GM18526 (cell line): ENCODE measurements around the gene ANK3.

Source experiments
- POLR2A ChIP-seq: IDR thresholded peaks from 3 replicates; pipeline ENCODE4 v1.6.1; 2011; ENCODE audit not compliant: insufficient read length; ENCODE audit errors: extremely low read depth

The ANK3 gene

DNA sequence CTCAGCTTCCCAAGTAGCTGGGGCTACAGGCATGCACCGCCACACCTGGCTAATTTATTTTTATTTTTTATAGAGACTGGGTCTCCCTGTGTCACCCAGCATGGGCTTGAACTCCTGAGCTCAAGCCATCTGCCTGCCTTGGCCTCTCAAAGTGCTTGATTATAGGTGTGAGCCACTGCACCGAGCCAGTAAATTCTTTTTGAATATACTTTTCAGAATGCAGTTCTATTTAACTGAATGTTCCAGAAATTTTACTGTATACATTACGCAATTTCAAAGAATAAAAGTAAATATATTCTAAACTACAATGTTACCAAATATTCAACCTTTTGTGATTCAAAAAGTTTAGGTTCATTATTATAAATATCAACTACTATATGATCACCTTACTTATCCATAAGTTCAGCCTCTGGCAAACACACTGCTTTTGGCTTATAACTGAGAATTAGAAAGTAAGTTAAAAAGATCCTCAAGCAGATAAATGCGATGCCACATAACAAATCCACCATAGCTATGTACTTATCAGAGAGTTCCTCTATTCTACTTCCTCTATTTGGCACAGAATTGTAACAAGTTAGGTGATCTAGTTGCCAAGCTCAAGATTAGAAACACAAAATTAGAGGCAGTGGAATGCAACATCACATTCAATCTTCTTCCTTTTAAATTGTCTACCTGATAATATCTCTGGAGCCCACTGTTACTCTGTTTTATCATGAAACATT lies 118.2 kb downstream of the ANK3 start:
- no peak for TF ChIP-seq POLR2A

DNA sequence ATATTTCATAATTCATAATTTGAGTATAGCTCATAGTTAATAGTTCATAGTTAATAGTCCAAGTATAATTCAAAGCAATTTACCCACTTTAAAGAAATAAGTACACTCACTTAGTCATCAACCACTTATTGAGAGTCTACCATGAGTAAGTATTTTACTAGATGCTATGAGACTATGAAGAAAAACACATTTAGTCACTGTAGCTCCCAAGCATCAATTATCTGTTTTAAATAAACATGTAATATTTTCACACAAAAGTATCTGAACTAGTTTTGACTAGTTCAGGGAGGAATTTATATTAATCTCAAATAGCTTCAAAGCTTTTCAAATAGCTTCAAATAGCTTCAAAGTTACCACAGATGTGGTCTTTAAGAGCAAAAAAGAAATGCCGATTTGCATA lies 119.2 kb downstream of the ANK3 start:
- TF ChIP-seq POLR2A = no peak

DNA sequence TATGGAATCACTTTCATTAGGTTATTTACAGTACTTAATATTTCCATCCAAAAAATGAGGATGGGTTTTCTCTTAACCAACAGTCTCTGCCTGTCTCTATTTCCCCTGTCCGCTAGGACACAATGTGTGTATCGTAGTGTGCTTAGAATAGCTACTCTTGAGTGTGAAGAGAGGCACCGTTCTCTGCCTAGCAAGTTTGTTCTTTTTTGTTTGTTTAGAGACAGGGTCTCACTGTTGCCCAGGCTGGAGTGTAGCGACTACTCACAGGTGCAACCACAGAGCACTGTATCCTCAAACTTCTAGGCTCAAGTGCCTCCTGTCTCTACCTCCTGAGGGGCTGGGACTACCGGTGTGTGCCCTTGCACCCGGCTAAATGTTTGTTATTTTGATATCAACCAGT lies 121.9 kb downstream of the ANK3 start:
- TF ChIP-seq POLR2A = no peak

DNA sequence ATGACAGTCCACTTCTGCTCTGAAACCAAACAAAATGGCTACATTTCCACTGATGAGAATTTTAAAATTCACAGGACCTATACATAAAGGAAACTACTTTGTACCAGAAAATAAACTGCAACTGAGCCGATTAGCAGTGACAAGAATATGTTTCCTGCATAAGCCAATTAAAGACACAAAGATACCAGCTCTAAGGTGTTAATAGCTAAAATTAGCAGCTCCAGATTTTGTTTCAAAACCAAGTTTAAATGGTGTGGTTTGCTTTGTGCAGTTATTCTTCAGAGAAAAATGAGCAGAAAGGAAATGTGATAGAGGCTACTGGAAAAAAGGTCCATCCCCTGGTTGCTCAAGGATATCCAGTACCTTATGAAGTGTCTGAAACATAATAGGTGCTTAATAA lies 123.2 kb downstream of the ANK3 start:
- no peak for TF ChIP-seq POLR2A

DNA sequence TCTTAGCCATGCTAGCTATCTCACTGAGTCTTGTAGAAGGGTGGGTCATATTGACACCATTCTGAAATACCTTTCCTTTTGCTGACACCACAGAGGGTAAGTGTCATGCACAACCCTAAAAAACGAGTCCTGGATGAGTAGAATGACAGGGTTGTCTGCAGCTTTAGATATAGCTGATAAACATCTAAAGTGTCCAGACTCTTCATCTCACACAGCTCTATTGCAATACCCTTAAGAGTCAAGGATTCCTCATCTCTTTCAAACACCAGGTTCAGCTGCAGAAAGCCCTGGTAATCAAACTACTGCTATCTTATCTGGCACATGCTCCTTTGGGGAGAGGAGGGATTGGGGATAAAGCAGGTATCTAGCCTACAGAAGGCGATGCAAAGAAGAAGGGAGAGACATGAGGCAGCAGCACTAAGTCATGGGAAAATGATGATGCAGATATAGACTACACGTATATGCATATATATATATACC lies 127.0 kb downstream of the ANK3 start:
- TF ChIP-seq POLR2A = no peak

DNA sequence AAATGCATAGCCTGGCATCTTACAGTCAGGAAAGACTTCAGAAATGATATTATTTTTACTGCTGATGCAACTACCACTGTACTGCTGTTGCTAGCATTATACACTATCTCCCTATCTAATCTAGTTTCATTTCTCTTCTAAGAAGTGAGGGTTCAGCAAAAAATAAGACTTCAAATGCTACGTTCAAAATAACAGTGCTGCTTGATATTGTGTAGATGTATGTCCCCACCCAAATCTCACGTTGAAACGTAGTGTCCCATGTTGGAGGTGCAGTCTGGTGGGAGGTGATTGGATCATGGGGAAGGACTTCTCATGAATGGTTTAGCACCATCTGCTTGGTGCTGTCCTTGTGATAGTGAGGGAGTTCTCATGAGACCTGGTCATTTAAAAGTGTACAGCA lies 129.4 kb downstream of the ANK3 start:
- TF ChIP-seq POLR2A = no peak

DNA sequence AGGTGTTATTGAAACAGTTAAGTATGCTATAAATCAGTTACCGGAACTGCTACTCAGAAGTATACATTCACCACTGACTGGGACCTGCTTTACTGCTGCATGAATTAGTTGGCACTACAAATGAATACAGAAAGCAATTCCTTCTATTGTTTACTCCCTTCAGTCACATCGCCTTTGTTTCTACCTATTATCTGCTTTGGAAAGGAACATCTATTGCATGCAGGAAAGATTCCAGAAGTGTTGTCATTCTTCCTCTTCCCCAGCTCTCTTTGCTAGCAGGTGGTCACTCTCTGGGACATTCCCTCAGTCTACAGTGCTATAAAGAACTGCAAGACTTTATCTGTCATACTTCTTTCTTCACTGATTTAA lies 131.3 kb downstream of the ANK3 start:
- TF ChIP-seq POLR2A = no peak

DNA sequence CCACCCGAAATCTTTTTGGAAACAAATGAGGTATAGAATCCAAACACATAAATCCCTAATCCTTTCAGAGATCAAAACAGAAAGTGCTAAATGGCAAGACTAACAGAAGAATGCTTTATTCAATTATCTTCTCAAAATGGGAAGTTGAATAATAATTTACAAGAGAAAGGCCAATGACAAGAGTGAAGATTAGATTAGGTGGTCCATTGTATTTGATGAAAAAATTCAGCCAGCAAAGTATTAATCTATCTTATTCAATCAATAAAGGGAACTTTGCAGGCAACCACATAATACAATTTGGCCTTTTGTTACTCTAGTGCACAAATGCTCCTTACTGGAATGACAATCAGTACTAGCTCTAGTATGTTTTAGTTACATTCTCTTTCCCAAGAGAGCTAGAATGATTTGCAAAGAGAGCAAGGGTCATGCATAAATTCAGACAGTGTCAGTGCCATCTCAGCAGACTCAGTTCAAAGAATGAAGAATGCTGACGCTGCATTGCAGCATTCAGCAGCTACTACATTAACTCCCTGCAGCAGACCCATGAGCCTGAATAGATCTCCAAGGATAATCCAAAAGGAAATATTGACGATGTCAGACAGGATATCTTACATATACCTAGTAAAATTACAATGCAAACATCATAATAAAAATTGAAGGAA lies 131.8 kb downstream of the ANK3 start:
- TF ChIP-seq POLR2A = no peak

DNA sequence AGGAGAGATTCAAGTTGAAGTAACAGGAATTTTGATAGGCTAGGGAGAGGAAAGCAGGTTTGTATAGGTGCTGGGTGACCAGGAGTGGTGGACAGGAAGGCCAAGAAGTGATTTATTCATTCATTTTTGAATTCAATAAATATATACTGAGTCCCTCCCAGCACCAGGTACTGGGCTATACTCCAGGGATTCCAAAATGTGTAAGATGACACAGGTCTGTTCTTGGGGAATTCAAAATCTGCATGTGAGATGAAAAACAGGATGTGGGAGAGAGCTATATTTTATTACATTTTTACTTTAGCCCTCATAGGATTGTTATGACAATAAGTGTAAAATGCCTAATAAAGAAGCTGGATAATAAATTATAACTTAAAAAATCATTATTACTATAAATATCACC lies 134.9 kb downstream of the ANK3 start:
- TF ChIP-seq POLR2A = no peak

DNA sequence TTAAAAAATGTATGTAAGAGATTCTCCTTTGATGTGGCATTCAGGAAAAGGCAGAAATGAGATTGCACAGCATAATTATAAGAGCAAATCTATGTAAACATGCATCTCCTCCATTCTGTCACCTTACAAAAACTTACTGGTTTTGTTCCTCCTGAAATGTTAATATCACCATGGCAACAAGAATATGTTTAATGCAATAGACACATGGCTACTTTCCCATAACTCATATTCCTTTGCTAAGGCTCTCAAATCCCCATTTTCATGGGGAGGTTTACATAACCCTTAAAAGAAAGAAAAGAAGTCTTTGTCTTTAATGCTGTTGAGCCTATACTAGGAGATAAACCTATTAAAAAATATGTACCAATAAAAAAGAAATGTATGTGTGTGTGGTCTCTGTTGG lies 136.2 kb downstream of the ANK3 start:
- TF ChIP-seq POLR2A = no peak

DNA sequence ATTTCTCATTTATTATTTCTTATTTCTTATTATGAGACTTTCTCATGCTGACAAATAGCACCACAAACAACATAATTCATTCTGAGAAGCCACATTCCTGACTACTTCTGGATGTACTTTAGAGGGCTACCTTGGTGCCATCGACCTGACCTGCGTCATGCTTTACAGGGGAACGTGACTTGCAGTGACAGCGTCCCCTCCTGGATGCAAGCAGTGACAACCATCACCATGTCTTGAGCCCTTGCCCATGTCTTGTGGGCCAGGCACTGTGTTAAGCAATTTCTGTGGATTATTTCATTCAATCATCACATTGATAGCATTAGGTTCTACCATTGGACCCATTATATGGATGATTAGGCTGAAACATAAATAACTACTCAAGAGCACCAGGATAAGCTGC lies 137.0 kb downstream of the ANK3 start:
- no peak for TF ChIP-seq POLR2A

DNA sequence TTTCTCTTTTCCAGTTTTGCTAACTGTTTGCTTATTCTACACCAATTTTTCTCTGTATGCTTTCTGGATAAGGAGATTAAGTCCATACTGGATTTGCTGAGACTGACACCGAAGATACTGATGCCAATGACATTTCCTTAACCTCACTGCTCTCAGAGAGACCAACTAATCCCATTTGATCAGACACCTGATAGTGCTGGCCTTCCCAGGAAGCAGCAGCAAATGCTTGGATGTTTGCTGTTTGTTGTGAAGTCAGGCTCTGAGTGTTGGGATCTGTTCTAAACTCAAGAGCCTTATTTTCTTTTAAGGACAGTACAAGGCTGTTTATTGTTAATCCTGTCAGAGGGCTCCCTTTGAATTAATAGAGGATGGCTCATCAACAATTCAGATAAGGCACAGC lies 143.3 kb downstream of the ANK3 start:
- TF ChIP-seq POLR2A = no peak

DNA sequence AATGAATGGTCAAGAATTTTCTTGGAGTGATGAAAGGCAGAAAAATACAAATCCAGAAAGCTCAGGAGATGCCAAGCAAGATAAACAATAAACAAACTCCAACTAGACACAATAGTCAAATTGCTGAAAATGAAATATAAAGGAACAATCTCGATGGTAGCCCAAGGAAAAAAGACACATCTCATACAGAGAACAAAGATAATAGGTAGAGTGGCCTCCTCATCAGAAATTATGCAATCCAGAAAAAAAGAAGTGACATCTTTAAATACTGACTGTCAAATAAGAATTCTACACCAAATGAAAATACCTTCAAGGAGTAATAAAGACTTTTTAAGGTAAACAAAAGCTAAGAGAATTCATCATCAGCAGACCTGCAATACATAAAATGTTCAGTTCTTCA lies 150.4 kb downstream of the ANK3 start:
- no peak for TF ChIP-seq POLR2A

DNA sequence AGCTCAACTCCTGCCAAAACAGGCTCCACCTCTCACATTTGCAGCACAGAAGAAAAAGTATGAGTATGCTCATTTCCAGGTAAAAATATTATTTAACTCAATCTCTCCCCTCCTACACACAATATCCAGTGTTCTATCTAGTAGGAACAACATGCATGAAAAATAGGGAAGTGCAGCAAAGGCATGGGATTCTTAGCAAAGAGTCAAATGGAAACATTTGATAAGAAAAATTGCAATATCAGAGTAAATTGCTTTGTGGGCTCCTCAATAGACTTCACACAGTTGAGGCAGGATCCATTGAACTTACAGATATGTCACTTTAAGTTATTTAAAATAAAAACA lies 150.9 kb downstream of the ANK3 start:
- no peak for TF ChIP-seq POLR2A

DNA sequence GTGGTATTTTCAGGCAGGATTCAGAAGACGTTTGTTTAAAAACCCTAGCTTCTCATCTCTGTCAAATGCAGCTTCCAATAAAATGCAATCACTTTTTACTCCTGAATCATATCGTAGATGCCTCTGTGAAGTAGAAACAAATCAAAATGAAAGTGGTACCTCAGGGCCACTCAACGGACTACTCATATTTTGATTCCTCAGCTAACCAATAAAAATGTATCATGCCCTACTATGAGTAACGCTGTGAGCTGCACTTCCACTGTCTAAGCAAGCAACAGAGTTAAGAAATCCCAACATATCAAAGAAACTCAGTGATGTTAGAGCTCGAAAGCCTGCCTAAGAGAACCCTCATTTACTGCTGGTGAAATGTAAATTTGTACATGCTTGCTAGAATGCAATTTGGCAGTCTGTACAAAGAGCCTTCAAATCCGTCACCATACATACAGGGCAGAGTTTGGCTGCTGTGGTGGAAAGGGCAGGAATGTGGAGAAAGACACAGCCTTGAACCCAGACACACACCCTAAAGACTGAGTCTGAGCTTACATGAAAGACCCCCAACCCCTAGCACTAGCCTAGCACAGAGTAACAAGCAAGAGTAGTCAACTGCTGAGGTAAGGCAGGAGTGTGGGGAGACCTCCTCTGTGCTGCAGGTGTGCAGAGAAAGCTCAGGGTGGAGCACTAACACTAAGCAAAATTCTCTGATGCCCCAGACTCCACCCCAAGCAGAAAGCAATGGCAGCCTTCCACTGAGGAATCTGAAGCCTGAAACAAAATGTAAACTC lies 151.5 kb downstream of the ANK3 start:
- TF ChIP-seq POLR2A = no peak

DNA sequence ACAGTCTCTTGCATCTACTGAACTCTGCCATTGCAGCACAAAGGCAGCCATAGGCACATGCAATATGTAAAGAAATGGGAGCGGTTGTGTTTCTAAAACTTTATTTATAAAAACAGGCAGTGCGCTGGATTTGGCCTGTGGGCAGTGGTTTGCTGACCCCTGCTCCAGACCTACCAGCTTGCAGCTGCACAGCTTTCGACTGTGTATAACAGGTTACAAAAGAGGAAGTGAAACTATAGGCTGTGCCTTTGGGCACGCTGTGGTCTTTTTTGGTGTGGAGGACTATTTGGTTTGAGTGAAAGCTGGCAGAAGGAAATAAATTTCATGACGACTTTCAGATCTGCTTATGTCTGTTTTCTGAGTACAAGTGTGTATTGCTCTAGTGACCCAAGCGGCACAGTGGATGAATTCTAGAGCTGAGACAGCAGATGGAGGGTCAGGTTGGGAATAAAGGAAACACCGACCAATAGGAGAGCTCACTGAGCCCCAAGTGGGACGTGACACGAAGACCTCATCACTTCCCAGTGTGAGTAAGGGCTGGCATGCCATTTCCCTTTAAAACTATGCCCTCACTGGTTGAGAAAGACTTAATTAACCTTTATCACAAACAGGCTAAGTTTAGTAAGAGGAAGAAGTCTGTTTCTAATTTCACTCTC lies 152.7 kb downstream of the ANK3 start:
- TF ChIP-seq POLR2A = no peak
